Stimulated activated CD4-positive, alpha-beta T cell treated with anti-CD3 and anti-CD28 coated beads, Interleukin-1b, Interleukin-23, amount 100 ng/mL, for 4 hours (primary cell): ENCODE measurements around the gene MPPED1.

Experiments used
- DNase-seq, 2 donors: peaks; one replicate each; pipeline ENCODE4 v3.0.0-alpha.2; 2020; ENCODE audit warnings: low read depth in 2 of 2

MPPED1 gene

DNA sequence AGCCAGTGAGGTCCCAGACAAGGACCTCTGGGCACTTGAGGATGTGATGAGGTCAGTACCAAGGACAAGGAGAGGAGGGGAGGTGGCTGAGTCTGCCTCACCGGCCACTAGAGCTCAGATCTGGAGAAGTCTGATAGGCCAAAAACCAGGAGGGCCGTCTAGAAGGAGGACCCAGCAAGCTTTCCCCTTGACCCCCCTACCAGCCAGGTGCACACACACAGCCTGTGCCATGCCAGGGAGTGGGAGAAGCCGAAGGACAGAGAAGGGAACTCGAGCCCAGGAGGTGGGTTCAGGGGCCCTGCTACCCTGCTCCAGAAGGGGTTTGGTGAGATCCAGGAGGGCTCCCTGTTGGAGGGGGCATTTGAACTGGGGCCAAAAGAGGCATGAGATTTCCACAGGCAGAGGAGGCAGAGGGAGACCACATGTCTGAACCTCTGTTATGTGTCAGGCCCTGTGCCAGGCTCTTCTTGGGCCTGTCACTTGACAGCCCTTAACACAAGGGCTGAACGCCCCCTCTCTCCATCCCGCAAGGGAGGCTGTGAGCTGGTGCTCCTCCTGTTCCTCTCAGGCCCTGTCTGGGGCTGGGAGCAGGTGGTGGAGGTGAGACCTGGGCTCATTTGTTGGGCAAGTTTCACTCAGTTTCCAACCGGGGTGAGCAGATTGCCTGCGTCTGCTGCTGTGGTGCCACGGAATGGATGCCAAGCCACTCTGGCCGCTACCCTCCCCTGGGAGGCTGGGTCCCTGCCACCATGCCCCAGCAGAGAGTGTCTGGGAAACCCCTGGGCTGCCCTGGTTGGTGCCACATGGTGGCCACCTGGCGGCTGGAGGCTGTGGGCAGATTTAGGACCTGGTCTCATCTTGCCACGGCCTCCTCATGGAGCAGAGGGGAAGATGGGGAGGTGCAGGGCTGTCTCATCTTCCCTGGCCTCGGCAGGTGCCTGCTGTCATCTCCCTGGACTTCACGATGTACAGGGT lies 65.2 kb downstream of the MPPED1 start:
- DNase-seq, result no peak

DNA sequence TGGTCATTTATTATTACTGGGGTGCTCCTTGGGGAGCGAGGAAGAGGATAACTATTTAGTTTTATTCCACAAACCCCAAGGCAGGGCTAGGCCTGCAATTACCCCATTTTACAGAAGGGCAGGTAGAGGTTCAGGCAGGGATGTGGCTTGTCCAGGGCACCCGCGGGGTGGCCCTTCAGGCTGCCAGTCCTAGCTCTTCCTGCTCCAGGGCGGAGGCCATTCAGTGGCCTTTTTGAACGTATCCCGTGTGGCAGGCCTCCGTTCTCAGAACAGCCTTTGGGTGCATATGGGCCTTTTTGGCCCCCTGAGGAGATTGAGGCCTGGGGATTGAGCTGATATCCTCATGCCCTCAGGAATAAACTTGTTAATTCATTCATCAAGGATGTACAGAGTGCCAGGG lies 66.2 kb downstream of the MPPED1 start:
- DNase-seq, result no peak

DNA sequence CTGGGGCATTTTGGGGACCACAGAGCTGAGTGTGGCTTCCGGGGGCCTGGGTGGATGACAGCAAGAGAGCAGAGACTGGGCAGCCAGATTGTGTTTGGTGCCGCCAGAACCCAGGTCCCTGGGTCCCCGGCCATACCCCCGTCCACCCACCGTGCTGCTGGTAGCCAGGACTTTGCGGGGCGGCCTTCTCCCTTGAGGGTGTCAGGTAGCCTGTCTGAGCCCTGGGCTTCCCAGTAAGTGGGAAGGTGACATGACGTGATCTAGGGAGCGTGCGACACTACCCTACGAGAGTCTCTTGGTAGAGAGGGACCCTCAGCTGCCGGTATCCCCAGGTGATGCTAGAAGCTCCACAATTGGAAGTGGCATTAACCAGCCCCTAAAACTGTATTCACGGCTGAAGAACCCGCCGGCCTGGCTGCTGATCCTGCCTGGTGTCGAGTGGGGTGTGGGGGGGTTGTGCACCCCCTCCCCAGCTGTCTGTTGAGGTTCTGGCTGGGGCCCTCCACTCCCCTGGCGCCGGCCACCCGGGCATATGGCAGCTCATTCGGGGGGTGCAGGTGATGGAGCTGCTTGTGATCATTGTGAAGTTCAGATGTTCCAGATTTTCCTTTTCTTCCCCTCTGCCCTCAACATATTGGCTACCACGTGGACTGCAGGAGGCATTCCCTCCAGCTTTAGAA lies 66.9 kb downstream of the MPPED1 start:
- DNase-seq, result no peak

DNA sequence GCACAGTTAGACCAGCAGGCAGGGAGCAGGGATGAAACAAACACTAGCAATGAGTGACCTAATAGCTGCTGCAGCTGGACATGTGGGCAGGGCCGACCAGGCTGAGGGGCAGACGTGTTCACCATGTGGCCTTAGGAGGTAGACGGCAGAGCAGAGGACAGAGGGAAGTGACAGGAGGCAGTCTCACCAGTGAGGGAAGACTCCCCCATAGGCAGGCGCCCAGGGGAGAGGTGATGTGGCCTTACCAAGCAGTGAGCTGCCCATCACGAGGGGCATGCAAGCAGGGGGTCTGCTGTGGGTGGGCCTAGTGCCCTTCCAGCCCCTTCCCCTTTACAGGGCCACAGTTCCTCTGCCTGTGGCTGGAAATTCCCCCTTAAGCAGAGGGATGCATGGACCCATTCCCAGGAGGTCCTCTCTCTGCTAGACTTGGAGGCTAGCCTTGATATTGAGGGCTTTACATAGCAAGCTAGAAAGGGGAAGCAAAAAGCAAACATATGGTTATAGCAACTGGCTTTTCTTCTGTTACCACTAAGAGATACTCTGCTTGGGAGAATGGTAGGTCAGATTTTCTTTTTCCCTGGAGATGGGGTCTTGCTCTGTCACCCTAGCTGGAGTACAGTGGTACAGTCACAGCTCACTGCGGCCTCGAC lies 67.6 kb downstream of the MPPED1 start:
- no peak for DNase-seq

DNA sequence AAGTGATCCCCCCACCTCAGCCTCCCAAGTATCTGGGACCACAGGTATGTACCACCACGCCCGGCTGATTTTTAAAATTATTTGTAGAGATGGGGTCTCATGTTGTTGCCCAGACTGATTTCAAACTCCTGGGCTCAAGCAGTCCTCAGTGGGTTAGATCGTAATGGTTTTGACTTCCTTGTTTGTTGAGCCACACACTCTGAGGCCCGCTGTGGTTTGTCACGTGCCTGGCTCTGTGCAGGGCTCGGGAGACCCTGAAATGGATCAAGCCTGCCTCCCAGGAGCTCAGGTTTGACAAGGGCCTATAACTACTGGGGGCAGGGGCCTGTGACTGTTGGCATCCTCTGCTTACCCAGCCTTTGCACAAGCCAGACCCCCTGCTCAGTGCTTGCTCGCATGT lies 68.1 kb downstream of the MPPED1 start:
- DNase-seq, result no peak

DNA sequence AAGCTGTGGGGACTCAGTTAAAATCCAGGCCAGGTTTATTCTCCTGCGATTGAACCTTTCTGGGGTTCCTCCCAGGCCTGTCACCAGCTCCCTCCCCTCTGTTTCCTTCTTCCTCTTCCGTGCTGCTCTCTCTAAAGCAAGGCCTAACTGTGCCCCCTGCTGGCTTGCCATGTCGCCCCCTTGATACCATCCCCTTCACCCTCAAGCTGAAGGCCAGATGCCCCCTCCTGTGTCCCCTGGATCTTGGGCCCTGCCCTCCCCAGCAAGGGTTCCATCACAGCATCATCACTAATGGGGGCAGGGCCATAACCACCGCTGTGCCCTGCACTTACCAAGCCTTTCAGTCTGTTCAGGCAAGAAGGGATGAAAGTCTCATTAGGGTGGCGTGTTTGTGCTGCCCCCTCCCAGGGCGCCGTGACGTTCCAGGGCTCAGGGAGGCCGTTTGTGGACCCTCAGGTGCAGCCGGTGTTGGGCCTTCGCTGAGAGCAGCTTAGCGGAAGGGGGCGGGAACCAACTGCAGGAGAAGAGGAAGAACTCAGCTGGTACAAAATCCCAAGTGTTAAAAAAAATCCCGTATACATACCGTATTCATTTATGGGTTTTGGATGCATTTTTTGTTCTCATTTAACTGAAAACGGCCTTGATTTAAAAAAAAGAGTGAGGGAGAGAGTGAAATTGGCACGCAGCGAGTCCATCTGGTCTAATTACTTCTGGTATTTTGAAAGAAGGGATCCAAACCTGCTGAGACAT lies 69.9 kb downstream of the MPPED1 start:
- DNase-seq, result no peak

DNA sequence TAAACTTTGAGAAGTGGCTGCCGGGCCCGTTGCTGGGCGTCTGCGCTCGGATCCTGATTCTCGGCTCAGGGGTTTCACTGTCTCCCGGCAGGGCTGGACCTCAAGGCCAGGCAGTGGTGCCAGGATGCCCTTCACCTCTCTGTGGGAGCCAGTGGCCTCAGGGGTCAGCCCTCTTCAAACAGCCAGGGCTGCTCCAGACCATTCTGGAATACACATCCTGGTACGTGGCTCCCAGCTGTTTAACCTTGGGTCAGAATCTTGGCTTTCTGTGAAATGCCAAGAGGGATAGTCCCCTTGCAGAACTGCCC lies 70.5 kb downstream of the MPPED1 start:
- DNase-seq, result no peak

DNA sequence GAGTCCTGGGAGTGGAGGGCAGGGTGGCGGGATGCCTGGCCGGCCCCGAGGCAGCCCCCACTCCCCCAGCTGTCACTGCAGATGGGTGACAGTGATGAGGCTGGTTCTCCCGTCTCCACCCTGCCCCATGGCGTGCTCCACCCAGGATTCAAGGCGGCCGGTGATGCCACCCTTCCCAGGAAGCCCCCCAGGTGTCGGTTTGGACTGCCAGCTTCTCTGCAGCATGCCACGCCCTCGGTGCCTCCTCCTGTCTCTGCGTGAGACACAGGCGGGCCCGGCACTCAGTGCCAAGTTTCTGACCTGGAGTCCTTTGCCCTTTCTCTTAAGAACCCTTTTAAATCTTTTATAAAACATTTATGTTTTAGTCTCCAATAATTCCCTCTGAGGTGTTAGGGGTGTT lies 71.5 kb downstream of the MPPED1 start:
- no peak for DNase-seq

DNA sequence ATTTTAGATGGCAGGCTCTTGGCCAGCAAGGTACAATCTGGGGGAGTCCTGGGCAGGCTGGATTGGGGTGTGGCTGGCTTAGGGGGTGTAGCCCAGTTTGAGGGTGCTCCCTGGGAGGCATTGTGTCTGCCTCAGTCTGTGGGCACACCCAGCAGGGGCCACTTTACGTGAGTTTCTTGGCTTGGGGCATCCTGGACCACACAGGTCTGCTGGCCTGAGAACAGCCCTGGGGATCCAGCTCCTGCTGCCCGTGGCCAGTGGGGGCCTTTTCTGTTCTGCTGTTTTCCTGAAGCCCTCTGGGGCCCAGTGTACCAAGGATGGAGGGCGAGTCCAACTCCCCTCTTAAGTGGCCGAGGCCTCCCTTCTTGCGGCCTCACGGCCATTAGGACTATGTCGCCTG lies 71.9 kb downstream of the MPPED1 start:
- no peak for DNase-seq

DNA sequence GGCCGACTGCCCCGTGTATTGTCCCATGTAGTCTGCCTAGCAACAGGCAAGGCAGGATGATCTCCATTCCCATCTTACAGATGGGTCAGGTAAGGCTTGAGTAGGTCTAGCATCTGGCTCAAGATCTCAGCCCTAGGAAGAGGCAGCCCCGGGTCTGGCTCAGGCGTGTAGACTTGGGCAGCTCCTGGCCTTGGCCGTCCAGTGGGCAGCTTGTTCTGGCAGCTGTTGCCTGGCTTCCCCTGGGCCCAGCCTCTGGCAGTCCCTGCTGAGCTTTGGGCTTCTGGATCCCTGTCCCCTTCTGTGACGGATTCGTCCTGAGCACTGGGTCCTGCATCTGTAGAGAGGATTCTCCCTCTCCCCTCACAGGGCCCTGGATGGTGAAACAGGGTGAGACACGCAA lies 72.4 kb downstream of the MPPED1 start:
- no peak for DNase-seq

DNA sequence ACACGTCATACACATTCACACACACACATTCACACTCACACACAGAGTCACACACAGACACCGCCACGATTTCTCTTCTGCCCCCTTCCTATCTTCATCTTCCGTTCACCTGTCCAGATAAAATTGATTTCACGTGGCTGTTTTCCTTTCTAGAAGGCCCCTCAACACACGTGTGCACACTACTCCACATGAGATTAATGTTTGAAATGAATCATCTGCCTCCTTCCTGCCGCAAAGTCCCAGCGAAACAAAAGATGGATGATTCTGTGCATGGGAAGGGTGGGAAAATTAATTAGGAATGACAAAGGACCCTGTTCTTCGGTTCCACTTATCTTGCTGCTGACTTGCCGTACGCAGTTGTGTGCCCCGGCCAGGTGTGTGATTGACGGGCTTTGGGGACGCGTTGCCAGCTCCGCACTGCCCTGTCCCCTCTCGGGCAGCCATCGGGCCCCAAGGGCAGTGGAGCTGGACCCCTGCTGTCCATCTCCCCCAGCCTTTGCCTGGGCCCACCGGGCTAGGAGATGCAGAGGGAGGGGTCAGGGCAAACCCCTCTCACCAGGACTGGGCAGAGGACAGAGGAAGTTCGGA lies 73.8 kb downstream of the MPPED1 start:
- DNase-seq, result no peak

DNA sequence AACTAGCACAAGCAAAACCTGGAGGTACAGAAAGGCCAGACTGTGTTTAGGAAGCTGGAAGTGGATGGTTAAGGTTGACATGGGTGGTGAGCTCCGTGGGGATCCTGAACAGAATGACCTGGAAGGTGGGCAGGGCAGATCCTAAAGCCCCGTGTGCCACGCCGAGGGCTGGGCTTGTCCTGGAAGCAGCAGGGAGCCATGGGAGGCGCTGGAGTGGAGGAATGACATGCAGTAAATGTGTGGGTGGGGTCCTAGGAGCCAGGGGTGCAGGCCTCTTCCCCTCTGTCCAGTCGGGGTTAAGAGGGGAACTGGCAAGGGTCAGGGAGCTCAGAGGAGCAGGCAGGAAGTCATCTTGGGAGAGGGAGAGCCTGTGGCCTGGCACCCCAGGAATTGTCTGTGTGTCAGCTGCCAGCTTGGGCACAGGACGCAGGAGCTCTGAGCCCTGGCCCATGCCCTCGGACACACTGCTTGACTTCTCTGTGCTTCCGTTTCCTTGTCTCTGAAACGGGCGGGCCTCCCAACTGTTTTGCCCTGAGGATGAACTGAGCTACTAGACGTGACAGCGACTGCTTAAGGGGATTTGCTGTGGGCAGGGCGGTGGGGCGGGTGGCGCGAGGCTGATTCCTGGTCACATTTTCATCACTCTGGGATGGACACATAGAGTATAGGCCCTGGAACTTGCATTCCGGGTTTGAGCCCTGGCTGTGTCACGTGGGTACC lies 75.7 kb downstream of the MPPED1 start:
- DNase-seq, result no peak

DNA sequence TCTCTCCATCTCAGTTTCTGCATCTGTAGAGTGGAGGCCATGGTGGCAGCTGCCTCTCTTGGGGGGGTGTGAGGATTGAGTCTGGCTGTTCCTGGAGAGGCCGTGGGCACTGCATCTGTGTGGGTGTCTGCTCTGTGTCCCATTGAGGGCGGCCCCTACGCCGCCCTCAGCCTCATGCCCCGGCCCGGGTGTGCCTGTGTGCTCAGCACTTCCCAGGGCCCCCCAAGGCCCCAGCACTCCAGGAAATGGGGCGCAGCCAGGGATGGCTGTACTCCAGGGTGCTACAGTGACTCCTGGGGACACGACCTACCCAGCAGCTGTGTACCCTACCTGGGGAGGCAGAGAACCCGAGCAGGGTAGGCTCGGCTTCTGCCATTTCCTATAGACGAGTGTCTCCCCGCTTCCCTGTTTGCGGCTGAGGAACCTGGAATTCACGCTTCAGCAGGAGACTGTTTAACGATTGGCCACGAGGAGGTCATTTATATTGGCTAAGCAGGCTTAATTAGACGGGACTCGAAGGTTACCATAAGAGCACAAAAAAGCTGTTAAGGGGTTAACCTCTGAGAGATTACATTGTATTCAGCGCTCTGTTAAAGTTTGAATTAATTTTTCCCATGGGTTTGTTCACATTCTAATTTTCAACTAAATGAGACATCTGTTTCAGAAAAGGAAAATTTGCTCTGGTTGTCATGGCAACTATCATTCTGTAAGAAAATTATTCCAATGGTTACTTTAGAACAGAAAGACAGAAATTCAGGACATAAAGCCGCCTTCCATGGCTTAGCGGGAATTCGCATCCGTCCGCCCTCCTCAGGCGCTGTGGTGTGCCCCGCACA lies 76.4 kb downstream of the MPPED1 start:
- no peak for DNase-seq

DNA sequence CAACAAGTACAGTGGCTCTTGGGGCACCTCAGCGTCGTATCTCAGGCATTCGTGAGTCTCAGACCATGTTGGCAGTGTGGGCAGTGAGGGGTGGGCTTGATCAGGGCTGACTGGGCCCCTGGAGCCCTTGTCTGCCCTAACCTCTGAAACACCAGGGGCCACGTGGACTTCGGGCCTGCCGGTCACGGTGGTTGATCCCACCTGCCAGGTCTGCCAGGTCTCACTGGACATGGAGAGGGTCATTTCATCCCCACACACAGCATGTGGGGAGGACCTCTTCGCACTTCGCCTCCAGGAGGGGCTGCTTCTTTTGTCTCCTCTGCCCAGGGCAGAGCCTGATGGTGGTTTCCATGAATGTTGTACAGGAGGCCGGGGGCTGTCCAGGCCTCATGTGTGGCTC lies 77.1 kb downstream of the MPPED1 start:
- DNase-seq, result no peak

DNA sequence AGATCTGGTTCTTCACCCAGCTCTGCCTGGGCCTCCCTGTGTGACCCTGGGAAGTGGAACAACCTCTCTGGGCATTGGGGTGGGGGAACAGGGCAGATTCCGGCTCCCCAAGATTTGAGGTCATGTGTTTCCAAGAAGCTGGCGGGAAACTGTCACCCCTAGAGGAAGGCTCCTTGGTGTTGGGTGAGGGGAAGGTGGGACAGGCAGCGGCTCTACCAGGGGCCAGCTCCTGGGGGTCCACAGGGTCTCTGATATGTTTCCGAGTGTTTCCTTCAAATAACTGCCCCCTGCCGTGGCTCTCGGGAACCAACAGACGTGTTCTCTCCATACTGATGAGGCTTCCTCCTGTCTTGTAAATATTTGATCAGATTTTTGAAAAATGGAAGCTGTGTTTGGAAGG lies 78.5 kb downstream of the MPPED1 start:
- DNase-seq, result no peak

DNA sequence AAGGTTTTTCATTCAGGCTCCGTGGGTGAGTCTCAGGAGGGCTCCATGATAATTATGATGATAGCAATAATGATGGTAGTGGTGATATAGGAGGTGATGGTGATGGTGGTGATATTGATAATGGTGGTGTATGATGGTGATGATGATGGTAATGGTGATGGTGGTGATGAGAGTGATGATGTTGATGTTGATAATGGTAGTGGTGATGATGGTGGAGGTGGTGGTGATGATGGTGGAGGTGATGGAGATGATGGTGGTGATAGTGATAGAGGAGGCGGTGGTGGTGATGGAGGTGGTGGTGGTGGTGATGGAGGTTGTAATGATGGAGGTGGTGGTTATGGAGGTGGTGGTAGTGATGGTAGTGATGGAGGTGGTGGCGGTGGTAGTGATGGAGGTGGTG lies 79.4 kb downstream of the MPPED1 start:
- DNase-seq, result no peak

DNA sequence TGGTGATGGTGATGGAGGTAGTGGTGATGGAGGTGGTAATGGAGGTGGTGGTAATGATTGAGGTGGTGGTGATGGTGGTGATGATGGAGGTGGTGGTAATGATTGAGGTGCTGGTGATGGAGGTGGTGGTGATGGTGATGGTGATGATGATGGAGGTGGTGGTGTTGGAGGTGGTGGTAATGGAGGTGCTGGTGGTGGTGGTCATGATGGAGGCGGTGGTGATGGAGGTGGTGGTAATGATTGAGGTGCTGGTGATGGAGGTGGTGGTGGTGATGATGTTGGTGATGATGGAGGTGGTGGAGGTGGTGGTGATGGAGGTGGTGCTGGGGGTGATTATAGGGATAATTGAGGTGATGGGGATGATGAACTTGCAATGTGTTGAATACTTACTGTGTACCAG lies 79.9 kb downstream of the MPPED1 start:
- DNase-seq, result no peak

DNA sequence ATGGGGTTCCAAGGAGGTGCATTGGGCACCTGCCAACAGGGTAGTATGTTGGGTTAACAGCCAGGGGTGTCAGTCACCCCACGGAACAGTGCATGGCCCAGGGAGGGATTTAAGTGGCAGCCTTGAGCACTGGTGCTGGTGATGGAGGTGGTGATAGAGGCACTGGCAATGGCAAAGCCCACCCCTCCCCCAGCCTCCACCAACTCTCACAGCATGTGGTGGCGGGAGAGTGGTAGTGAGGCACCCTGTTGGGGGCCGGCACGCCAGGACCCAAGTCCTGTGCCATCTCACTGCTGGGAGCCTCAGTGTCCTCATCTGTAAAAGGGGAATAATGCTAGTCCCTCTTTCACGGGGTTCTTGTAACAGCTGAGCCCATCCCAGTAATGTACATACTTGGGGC lies 81.5 kb downstream of the MPPED1 start:
- DNase-seq, result no peak

DNA sequence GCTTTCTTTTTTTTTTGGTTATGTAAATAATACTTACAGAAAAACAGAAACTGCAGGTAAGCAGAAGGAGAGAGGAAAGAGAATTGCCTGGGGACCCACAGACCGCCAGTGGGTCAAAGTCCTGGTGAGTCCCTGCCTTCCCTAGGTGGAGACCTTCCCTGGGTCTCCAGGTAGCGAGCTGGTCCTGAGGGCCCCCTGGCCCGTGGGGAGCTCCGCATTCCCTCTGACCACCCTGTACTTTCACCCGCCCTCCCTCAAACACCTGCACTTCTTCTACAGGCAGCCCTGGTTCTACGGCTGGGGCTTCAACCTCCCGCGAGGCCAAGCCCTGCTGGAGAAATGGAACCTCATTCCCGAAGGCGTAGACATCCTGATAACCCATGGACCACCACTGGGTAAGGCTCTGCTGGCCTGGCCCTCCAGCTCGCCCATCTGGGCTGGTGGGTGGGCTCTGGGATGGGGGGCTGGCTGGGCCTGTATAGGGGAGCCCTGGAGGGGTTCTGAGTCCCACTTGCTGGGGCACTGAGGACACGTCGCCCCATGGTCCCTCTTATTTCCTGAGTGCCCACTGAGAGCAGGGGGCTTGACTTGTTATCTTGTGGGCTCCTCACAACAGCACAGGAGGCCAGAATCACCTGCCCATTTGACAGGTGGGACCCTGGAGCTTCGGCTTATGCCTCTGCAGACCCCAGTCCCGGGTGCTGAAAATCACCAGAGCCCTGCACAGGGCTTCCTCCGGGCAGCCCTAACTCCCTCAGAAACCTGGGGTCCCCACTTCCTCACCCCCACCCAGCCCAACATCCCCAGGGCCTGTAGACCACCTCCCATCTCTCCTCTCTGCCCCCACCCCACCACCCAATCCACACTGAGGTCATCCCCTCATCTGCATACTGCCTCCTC lies 86.4 kb downstream of the MPPED1 start:
- no peak for DNase-seq
